ENCODE measurements around the gene APBB1IP. TPM values are rescaled to one million over a fixed set of nuclear protein-coding genes. Genes with fewer than 3 reads are reported as not detected.

APBB1IP gene, protein sequence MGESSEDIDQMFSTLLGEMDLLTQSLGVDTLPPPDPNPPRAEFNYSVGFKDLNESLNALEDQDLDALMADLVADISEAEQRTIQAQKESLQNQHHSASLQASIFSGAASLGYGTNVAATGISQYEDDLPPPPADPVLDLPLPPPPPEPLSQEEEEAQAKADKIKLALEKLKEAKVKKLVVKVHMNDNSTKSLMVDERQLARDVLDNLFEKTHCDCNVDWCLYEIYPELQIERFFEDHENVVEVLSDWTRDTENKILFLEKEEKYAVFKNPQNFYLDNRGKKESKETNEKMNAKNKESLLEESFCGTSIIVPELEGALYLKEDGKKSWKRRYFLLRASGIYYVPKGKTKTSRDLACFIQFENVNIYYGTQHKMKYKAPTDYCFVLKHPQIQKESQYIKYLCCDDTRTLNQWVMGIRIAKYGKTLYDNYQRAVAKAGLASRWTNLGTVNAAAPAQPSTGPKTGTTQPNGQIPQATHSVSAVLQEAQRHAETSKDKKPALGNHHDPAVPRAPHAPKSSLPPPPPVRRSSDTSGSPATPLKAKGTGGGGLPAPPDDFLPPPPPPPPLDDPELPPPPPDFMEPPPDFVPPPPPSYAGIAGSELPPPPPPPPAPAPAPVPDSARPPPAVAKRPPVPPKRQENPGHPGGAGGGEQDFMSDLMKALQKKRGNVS
- total RNA-seq (10 to 100 TPM; 12.2 to 26.0 TPM), polyA plus RNA-seq (10 to 100 TPM in 1 of 2 donors, 1 to 10 TPM in 1; 5.4 to 33.5 TPM)
- long read RNA-seq, donor 1, partial matches to known transcripts, result 0 of 1 reads
- long read RNA-seq, donor 1, other reads (novel, unspliced or antisense), result 0 of 1 reads
- long read RNA-seq, donor 2, result 0 reads
- long read RNA-seq, donor 3, partial matches to known transcripts, result 0 of 1 reads
- long read RNA-seq, donor 3, other reads (novel, unspliced or antisense), result 0 of 1 reads
- long read RNA-seq, donor 4, result 0 reads
- long read RNA-seq, donor 5, result 0 reads

DNA sequence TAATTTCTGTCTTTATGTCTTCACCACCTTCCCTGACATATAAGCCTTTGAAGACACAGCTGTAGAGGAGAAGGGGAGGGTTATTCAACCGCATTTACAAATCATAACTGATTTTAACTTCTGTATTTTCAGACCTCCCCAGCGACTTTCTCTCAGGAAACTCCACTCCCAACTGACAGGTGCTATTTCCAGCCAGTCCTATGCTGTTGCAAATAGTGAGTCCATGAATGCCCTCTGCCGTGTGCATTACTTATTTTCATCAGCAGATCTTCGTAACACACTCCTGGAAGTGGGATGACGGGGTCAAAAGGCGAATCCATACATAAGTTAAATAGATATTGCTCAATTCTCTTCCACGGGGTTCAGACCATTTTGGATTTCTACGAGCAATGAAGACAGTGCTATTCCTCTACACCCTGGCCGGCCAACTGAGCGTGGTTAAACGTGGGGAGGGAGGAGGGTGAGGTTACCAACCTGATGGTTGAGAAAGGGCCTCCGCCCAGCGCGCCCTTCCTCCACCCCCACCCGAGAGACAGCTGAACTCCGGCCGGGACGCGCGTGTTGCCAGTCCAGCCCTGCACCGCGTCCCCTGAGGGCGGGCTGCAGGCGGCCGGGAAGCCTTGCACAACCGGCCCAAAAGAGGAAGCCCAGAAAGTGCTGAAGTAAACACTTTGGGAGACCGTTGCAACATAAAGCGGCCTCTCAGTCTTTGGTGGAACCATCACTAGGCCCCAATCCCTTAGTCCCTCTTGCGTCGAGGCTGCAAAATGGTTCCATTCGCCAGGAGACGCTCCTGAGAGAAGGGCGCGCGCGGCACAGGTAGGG, at the start of gene APBB1IP:
Gene APBB1IP, plus strand, starts transcription at position 705 of the 825 bp plus-strand sequence. CDS start 53,986 bp downstream, outside the sequence.
- TF ChIP-seq, protein P1, sequence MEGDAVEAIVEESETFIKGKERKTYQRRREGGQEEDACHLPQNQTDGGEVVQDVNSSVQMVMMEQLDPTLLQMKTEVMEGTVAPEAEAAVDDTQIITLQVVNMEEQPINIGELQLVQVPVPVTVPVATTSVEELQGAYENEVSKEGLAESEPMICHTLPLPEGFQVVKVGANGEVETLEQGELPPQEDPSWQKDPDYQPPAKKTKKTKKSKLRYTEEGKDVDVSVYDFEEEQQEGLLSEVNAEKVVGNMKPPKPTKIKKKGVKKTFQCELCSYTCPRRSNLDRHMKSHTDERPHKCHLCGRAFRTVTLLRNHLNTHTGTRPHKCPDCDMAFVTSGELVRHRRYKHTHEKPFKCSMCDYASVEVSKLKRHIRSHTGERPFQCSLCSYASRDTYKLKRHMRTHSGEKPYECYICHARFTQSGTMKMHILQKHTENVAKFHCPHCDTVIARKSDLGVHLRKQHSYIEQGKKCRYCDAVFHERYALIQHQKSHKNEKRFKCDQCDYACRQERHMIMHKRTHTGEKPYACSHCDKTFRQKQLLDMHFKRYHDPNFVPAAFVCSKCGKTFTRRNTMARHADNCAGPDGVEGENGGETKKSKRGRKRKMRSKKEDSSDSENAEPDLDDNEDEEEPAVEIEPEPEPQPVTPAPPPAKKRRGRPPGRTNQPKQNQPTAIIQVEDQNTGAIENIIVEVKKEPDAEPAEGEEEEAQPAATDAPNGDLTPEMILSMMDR (IDR thresholded peaks at IDR 0.05; ENCODE audit: control extremely low read depth, extremely low read depth), result no peak
- Histone ChIP-seq H3K36me3 (ENCODE audit: control insufficient read depth in 4 of 4, insufficient read depth in 4 of 4, low read length in 4 of 4) (no peaks in the 10 kb centered on the region), H3K9ac (ENCODE audit: insufficient read depth in 1 of 2, low read length in 2 of 2) (no peak within 1 kb of the TSS), H3K4me3 (peak within 1 kb of the TSS; percentile 60), H3K27ac (ENCODE audit: low read depth in 1 of 2, low read length in 1 of 2) (peak within 1 kb of the TSS in 1 of 2 donors; percentile 86), H3K4me1 (ENCODE audit: control insufficient read depth in 5 of 5, insufficient read depth in 5 of 5, low read length in 5 of 5) (peaks cover 0 to 5% (median 0%) of the 10 kb centered on the region in 5 donors), H3K9me3 (ENCODE audit: control insufficient read depth in 4 of 4, insufficient read depth in 3 of 4, low read length in 3 of 4) (peaks cover 0 to 6% (median 0%) of the 10 kb centered on the region in 4 donors), H3K27me3 (ENCODE audit: control insufficient read depth in 3 of 3, insufficient read depth in 3 of 3, low read length in 2 of 3) (peaks cover 0 to 39% (median 22%) of the 10 kb centered on the region in 3 donors)
- WGBS, 2 donors, result 5 to 6% methylated on average over 36 of the region's 36 CpGs
- DNase-seq (peak; percentile 25 to 64 (median 31)), ATAC-seq (ENCODE audit: insufficient read depth, low FRiP score) (peak; percentile 87)

DNA sequence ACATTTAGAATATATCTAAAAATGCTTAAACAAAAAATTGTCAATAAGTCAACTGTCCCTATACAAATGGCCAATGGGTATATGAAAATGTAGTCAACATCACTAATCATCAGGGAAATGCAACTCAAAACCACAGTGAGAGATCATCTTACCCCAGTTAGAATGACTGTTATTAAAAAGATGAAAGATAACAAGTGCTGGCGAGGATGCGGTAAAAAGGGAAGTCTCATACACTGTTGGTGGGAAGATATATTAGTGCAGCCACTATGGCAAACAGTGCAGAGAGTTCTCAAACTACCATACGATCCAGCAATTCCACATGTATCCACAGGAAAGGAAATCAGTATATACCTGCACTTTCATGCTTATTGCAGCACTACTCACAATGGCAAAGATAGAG, 48.6 kb upstream of the APBB1IP start:
- no peaks in the 10 kb centered on the region for H3K36me3 ChIP-seq (ENCODE audit: control insufficient read depth in 4 of 4, insufficient read depth in 4 of 4, low read length in 4 of 4)
- peaks cover 0 to 5% (median 2%) of the 10 kb centered on the region in 4 donors for H3K9me3 ChIP-seq (ENCODE audit: control insufficient read depth in 4 of 4, insufficient read depth in 3 of 4, low read length in 3 of 4)
- no peak overlapping the region for H3K27ac ChIP-seq (ENCODE audit: low read depth in 1 of 2, low read length in 1 of 2)
- H3K27me3 ChIP-seq (ENCODE audit: control insufficient read depth in 3 of 3, insufficient read depth in 3 of 3, low read length in 2 of 3), result peaks cover 0 to 8% (median 7%) of the 10 kb centered on the region in 3 donors
- no peak overlapping the region for H3K4me3 ChIP-seq
- 89 to 90% methylated on average over 3 of the region's 3 CpGs for WGBS, 2 donors
- TF ChIP-seq, protein P1 (IDR thresholded peaks at IDR 0.05; ENCODE audit: control extremely low read depth, extremely low read depth), result no peak
- H3K9ac ChIP-seq (ENCODE audit: insufficient read depth in 1 of 2, low read length in 2 of 2), result no peak overlapping the region
- ATAC-seq (ENCODE audit: insufficient read depth, low FRiP score) (no peak), DNase-seq (no peak)
- peaks cover 0 to 2% (median 0%) of the 10 kb centered on the region in 5 donors for H3K4me1 ChIP-seq (ENCODE audit: control insufficient read depth in 5 of 5, insufficient read depth in 5 of 5, low read length in 5 of 5)
